Thyroid gland (tissue), 4 donors: Measurements from ENCODE around the gene MAML3. TPM values are rescaled to one million over a fixed set of nuclear protein-coding genes. Genes with fewer than 3 reads are reported as not detected.

ENCODE experiments used
- DNase-seq, 2 donors: peaks; one replicate each; pipeline ENCODE4 v3.0.0-alpha.2; 2019
- H3K27ac ChIP-seq, 3 donors: fragments of 200-600 bp; sonication (generic); 1 replicate in 2 of 3; 2 replicates in 1 of 3; pipeline ENCODE4 v1.5.1; 2016 to 2019; ENCODE audit warnings: mild to moderate bottlenecking in 1 of 3, moderate library complexity in 1 of 3
- H3K27me3 ChIP-seq: fragments of 200-600 bp; sonication (generic); one replicate; pipeline ENCODE4 v1.5.1; 2019
- H3K36me3 ChIP-seq, 2 donors: fragments of 200-600 bp; sonication (generic); one replicate each; pipeline ENCODE4 v1.5.1; 2016 to 2019
- H3K4me1 ChIP-seq, 2 donors: fragments of 200-600 bp; sonication (generic); one replicate each; pipeline ENCODE4 v1.5.1; 2017 to 2019
- H3K4me3 ChIP-seq, 3 donors: fragments of 200-600 bp; sonication (generic); replicated peaks in 1 of 3; 1 replicate in 2 of 3; 2 replicates in 1 of 3; pipeline ENCODE4 v1.5.1; 2016; ENCODE audit warnings: mild to moderate bottlenecking in 1 of 3
- H3K9me3 ChIP-seq: fragments of 200-600 bp; sonication (generic); one replicate; pipeline ENCODE4 v1.5.1; 2017
- POLR2A ChIP-seq, 2 donors: fragments of 450-650 bp; IDR thresholded peaks; one replicate each; pipeline ENCODE4 v1.6.1; 2017; ENCODE audit warnings: antibody characterized with exemption in 2 of 2, mild to moderate bottlenecking in 2 of 2, moderate library complexity in 1 of 2
- WGBS, 2 donors: methylation state at CpG; one replicate each; pipeline ENCODE4 v1.1.5; 2017; 5-methylcytosine and 5-hydroxymethylcytosine counted together
- intact Hi-C: fragments of 100-400 bp; cut with DNase I; formaldehyde crosslinking; loops from one replicate; pipeline ENCODE4 v1.15.1; 2023
- total RNA-seq, 4 donors: library from RNA; depleted of rRNA; stranded (reverse); fragments of >200 nt; gene quantifications; one replicate each; pipeline ENCODE4 v1.2.3, GENCODE V29; 2016
- TF ChIP-seq, protein P1 (sequence below), 6 experiments: fragments of 200-600 bp in 3 of 6; fragments of 450-650 bp in 3 of 6; sonication (generic) in 3 of 6; IDR thresholded peaks; one replicate each; pipeline ENCODE4 v1.5.1; 2016 to 2019; ENCODE audit warnings: antibody characterized with exemption in 6 of 6, mild to moderate bottlenecking in 2 of 6, inconsistent platforms in 1 of 6, moderate library complexity in 1 of 6

MAML3 gene
- total RNA-seq, 4 donors from 2014 or later = 5.7 to 14.1 (median 11.4) TPM

DNA sequence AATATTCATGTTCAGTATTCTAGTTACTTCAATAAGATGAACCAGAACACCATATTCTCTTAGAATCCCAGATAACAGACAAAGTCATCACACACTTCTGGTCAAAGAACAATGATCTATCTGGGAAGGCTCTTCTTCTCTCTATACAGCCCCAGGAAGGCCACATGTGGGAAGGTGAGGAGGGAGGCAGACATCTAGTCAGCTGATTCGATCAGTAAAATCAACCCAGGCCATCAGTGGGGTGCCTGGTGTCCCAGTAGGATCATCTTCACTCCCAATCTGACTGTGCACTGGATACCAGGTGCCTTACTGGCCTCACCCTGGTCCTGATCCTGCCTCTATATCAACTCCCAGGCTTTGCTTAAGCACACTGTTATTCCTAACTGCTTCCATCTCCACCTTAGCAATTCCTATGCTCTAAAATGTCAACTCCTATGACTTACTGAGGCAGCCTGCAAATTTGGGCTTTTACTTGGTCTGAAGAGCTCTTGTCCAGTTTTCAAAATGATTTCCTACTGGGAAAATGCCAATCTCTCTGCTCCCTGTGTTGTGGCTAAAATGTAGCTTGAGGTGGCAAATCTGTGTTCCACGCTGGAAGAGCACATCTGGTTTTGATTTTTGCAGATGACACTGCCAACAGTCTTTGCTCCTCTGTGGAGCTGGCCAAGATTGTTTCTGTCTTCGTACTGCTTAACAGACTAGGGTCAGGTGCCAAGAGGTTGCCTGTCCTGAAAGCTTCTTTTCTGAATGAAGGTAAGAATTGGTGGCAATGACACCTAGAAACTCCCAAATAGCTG is 359.6 kb downstream of the MAML3 start:
- Histone ChIP-seq H3K4me3 (no peak overlapping the region), H3K27me3 (no peaks in the 10 kb centered on the region), H3K27ac (no peak overlapping the region), H3K4me1 (peaks cover 0 to 6% of the 10 kb centered on the region in 2 donors), H3K36me3 (no peaks in the 10 kb centered on the region), H3K9me3 (no peaks in the 10 kb centered on the region)
- intact Hi-C loops = no loop called here
- no peak for DNase-seq
- no peak for TF ChIP-seq POLR2A (IDR thresholded peaks at IDR 0.05)
- TF ChIP-seq, protein P1, sequence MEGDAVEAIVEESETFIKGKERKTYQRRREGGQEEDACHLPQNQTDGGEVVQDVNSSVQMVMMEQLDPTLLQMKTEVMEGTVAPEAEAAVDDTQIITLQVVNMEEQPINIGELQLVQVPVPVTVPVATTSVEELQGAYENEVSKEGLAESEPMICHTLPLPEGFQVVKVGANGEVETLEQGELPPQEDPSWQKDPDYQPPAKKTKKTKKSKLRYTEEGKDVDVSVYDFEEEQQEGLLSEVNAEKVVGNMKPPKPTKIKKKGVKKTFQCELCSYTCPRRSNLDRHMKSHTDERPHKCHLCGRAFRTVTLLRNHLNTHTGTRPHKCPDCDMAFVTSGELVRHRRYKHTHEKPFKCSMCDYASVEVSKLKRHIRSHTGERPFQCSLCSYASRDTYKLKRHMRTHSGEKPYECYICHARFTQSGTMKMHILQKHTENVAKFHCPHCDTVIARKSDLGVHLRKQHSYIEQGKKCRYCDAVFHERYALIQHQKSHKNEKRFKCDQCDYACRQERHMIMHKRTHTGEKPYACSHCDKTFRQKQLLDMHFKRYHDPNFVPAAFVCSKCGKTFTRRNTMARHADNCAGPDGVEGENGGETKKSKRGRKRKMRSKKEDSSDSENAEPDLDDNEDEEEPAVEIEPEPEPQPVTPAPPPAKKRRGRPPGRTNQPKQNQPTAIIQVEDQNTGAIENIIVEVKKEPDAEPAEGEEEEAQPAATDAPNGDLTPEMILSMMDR (IDR thresholded peaks at IDR 0.05) = no peak
- WGBS, 2 donors = 79 to 80% methylated on average over 3 of the region's 3 CpGs

DNA sequence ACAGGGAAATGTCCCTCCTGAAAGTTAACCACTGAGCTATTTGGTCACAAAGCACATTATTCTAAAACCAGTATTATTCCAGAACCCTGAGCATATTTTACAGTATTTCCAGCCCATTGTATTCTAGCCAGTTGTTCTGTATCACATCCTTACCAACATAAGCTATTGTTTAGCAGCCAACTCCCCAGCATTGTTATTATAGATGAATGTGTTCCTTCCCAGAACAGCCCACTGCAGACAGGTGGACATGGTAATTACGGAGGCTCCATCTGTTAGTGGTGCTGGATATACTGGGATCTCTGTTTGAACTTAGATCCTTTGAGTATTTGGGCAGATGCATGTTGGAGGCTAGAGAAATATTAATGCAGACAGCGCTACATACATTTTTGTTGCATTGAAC is 362.3 kb downstream of the MAML3 start:
- TF ChIP-seq, protein P1 (IDR thresholded peaks at IDR 0.05) = no peak
- no peak for TF ChIP-seq POLR2A (IDR thresholded peaks at IDR 0.05)
- intact Hi-C loops = no loop called here

DNA sequence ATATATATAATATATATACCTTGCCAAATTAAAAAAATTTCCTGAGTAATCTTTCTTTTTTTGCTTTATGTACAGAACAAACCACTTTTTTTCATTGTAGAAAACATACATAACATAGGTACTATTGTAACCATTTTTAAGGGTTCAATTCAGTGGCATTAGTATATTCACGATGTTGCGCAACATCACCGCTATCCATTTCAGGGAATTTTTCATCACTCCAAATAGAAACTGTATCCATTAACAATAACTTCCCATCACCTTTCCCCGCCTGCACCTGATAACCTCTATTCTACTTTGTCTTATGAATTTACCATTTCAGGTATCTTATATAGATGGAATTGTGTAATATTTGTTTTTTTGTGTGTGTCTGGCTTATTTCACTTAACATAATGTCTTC is 363.7 kb downstream of the MAML3 start:
- no peak for DNase-seq
- TF ChIP-seq POLR2A (IDR thresholded peaks at IDR 0.05) = no peak
- TF ChIP-seq, protein P1 (IDR thresholded peaks at IDR 0.05) = no peak
- WGBS, 2 donors = 97 to 98% methylated on average over 4 of the region's 4 CpGs

More for the DNA sequence above, 362.3 kb downstream of the MAML3 start:
- Histone ChIP-seq H3K4me1 (no peaks in the 10 kb centered on the region), H3K9me3 (no peaks in the 10 kb centered on the region), H3K4me3 (no peak overlapping the region), H3K36me3 (no peaks in the 10 kb centered on the region), H3K27ac (no peak overlapping the region), H3K27me3 (no peaks in the 10 kb centered on the region)
- WGBS, 2 donors = 92% methylated on average over 2 of the region's 2 CpGs
- DNase-seq = no peak

GRCh38 chr4:139789096-139789654 is 364.8 kb downstream of the MAML3 start:
- Histone ChIP-seq H3K27me3 (no peaks in the 10 kb centered on the region), H3K36me3 (no peaks in the 10 kb centered on the region), H3K27ac (no peak overlapping the region), H3K4me3 (no peak overlapping the region), H3K9me3 (no peaks in the 10 kb centered on the region), H3K4me1 (no peaks in the 10 kb centered on the region)
- WGBS, 2 donors = 94 to 97% methylated on average over 6 of the region's 6 CpGs
- no peak for DNase-seq
- TF ChIP-seq, protein P1 (IDR thresholded peaks at IDR 0.05) = no peak
- TF ChIP-seq POLR2A (IDR thresholded peaks at IDR 0.05) = no peak
- intact Hi-C loops = no loop called here

More for the DNA sequence above, 363.7 kb downstream of the MAML3 start:
- intact Hi-C loops = no loop called here
- Histone ChIP-seq H3K4me1 (no peaks in the 10 kb centered on the region), H3K27ac (no peak overlapping the region), H3K4me3 (no peak overlapping the region), H3K9me3 (no peaks in the 10 kb centered on the region), H3K36me3 (no peaks in the 10 kb centered on the region), H3K27me3 (no peaks in the 10 kb centered on the region)
